ENCODE data around the gene GPC5. TPM values are rescaled to one million over a fixed set of nuclear protein-coding genes. Genes with fewer than 3 reads are reported as not detected.

The GPC5 gene
- total RNA-seq, 1 experiment from 2014 or later: not detected

- Mint-ChIP-seq H3K27me3 (ENCODE audit: unreplicated experiment) (no peaks in the 10 kb centered on the region), H3K4me3 (ENCODE audit: low read depth, unreplicated experiment) (no peak overlapping the region), H3K27ac (ENCODE audit: unreplicated experiment) (no peak overlapping the region), H3K4me1 (ENCODE audit: low read depth, unreplicated experiment) (no peaks in the 10 kb centered on the region), H3K9me3 (ENCODE audit: low read depth, unreplicated experiment) (no peaks in the 10 kb centered on the region), H3K36me3 (ENCODE audit: insufficient read depth, unreplicated experiment) (no peaks in the 10 kb centered on the region)
- no peak for TF ChIP-seq CTCF (IDR thresholded peaks at IDR 0.05; ENCODE audit: unreplicated experiment)
- intact Hi-C loops (cut with micrococcal nuclease; ENCODE audit: unreplicated experiment): no loop called here
- CTCF ChIA-PET: no interaction called here
- no TSS peak for BruUV-seq (replicated peaks)
- DNase-seq: no peak
Measured at GRCh38 chr13:91632086-91632485, 233.7 kb downstream of the GPC5 start.

DNA sequence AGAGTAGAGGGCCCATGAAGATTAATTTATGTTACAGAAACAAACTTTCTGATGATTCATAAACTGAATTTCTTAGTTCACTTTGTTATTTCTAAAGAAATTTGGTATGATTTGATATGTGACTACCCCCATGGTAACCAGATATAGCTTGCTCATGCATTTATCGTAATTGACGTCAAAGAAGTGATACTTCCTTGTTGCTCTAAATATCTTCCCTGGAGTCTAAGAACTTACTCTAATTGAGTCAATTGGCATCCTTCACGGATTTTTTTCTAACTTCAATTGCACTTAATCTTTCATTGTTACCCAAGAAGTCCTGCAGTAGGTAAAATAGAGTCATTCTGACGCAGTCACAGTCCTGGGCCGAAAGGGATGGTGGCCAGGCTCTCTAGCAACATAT, 240.9 kb downstream of the GPC5 start:
- H3K4me3 Mint-ChIP-seq (ENCODE audit: low read depth, unreplicated experiment): no peak overlapping the region
- no peak for DNase-seq
- intact Hi-C loops (cut with micrococcal nuclease; ENCODE audit: unreplicated experiment): no loop called here
- BruUV-seq (replicated peaks): no TSS peak
- no peaks in the 10 kb centered on the region for H3K9me3 Mint-ChIP-seq (ENCODE audit: low read depth, unreplicated experiment)
- TF ChIP-seq CTCF (IDR thresholded peaks at IDR 0.05; ENCODE audit: unreplicated experiment): no peak
- H3K36me3 Mint-ChIP-seq (ENCODE audit: insufficient read depth, unreplicated experiment): no peaks in the 10 kb centered on the region
- CTCF ChIA-PET: no interaction called here
- H3K27ac Mint-ChIP-seq (ENCODE audit: unreplicated experiment): no peak overlapping the region
- no peaks in the 10 kb centered on the region for H3K27me3 Mint-ChIP-seq (ENCODE audit: unreplicated experiment)
- no peaks in the 10 kb centered on the region for H3K4me1 Mint-ChIP-seq (ENCODE audit: low read depth, unreplicated experiment)

DNA sequence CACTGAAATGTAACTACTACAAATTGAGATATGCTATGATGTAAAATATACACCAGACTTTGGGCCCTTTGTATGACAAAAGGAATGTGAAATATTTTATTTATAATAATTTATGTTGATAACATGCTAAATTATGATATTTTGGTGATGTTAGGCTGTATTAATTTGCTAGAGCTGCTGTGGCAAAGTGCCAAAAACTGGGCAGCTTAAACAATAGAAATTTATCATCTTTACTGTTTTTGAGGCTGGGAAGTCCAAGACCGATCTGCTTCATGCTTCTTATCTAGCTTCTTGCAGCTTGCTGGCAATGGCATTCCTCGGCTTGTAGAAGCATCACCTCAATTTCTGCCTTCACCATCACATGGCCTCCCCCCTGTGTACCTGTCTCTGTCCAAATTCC, 245.0 kb downstream of the GPC5 start:
- CTCF ChIA-PET: no interaction called here
- Mint-ChIP-seq H3K27ac (ENCODE audit: unreplicated experiment) (no peak overlapping the region), H3K4me3 (ENCODE audit: low read depth, unreplicated experiment) (no peak overlapping the region), H3K27me3 (ENCODE audit: unreplicated experiment) (no peaks in the 10 kb centered on the region), H3K36me3 (ENCODE audit: insufficient read depth, unreplicated experiment) (no peaks in the 10 kb centered on the region), H3K9me3 (ENCODE audit: low read depth, unreplicated experiment) (no peaks in the 10 kb centered on the region), H3K4me1 (ENCODE audit: low read depth, unreplicated experiment) (no peaks in the 10 kb centered on the region)
- intact Hi-C loops (cut with micrococcal nuclease; ENCODE audit: unreplicated experiment): no loop called here
- no TSS peak for BruUV-seq (replicated peaks)
- TF ChIP-seq CTCF (IDR thresholded peaks at IDR 0.05; ENCODE audit: unreplicated experiment): no peak
- DNase-seq: no peak

GRCh38 chr13:91644806-91645205, 246.4 kb downstream of the GPC5 start:
- DNase-seq: no peak

More at GRCh38 chr13:91644806-91645205, 246.4 kb downstream of the GPC5 start:
- CTCF ChIA-PET: no interaction called here
- no peaks in the 10 kb centered on the region for H3K9me3 Mint-ChIP-seq (ENCODE audit: low read depth, unreplicated experiment)
- H3K4me1 Mint-ChIP-seq (ENCODE audit: low read depth, unreplicated experiment): no peaks in the 10 kb centered on the region
- H3K36me3 Mint-ChIP-seq (ENCODE audit: insufficient read depth, unreplicated experiment): no peaks in the 10 kb centered on the region
- BruUV-seq (replicated peaks): no TSS peak
- no peaks in the 10 kb centered on the region for H3K27me3 Mint-ChIP-seq (ENCODE audit: unreplicated experiment)
- intact Hi-C loops (cut with micrococcal nuclease; ENCODE audit: unreplicated experiment): no loop called here
- no peak for TF ChIP-seq CTCF (IDR thresholded peaks at IDR 0.05; ENCODE audit: unreplicated experiment)
- no peak overlapping the region for H3K27ac Mint-ChIP-seq (ENCODE audit: unreplicated experiment)
- H3K4me3 Mint-ChIP-seq (ENCODE audit: low read depth, unreplicated experiment): no peak overlapping the region
